Gastroesophageal sphincter (tissue), 4 donors: ENCODE measurements around the gene MYO19. TPM values are rescaled to one million over a fixed set of nuclear protein-coding genes. Genes with fewer than 3 reads are reported as not detected.

Source experiments
- ATAC-seq: fragments of 150-250 bp; one replicate; pipeline ENCODE4 v1.9.1; 2016; ENCODE audit warnings: mild to moderate bottlenecking, moderate library complexity
- H3K27ac ChIP-seq, 4 donors: fragments of 200-600 bp; sonication (generic) in 3 of 4; 1 replicate in 3 of 4; 2 replicates in 1 of 4; pipeline ENCODE4 v1.5.1; 2016 to 2019
- H3K27me3 ChIP-seq: fragments of 200-600 bp; sonication (generic); one replicate; pipeline ENCODE4 v1.5.1; 2019
- H3K36me3 ChIP-seq, 2 donors: fragments of 200-600 bp; sonication (generic); one replicate each; pipeline ENCODE4 v1.5.1; 2019; ENCODE audit warnings: control low read depth in 1 of 2
- H3K4me1 ChIP-seq, 3 donors: fragments of 200-600 bp; sonication (generic); 1 replicate in 2 of 3; 2 replicates in 1 of 3; pipeline ENCODE4 v1.5.1; 2016 to 2019; ENCODE audit warnings: control low read depth in 2 of 3
- H3K4me3 ChIP-seq, 2 donors: fragments of 200-600 bp; sonication (generic); one replicate each; pipeline ENCODE4 v1.5.1; 2019; ENCODE audit warnings: mild to moderate bottlenecking in 1 of 2, moderate library complexity in 1 of 2
- H3K9me3 ChIP-seq, 3 donors: fragments of 200-600 bp; sonication (generic); one replicate each; pipeline ENCODE4 v1.5.1; 2017 to 2019; ENCODE audit warnings: control low read depth in 2 of 3
- EP300 ChIP-seq: sonication (generic); formaldehyde crosslinking; IDR thresholded peaks from one replicate; pipeline ENCODE4 v1.6.1; 2017; ENCODE audit warnings: antibody characterized with exemption, mild to moderate bottlenecking
- POLR2A ChIP-seq, 2 donors: fragments of 450-650 bp; IDR thresholded peaks; one replicate each; pipeline ENCODE4 v1.6.1; 2017; ENCODE audit warnings: antibody characterized with exemption in 2 of 2, mild to moderate bottlenecking in 2 of 2, moderate library complexity in 1 of 2
- POLR2AphosphoS5 ChIP-seq: sonication (generic); formaldehyde crosslinking; IDR thresholded peaks from one replicate; pipeline ENCODE4 v1.6.1; 2017; ENCODE audit warnings: antibody characterized with exemption
- WGBS, 2 donors: methylation state at CpG; one replicate each; pipeline ENCODE4 v1.1.5; 2018; ENCODE audit warnings: low coverage in 1 of 2; 5-methylcytosine and 5-hydroxymethylcytosine counted together
- total RNA-seq, 4 donors: library from RNA; depleted of rRNA; stranded (reverse); fragments of >200 nt; gene quantifications; one replicate each; pipeline ENCODE4 v1.1.0, GENCODE V29; 2016
- TF ChIP-seq, protein P1 (sequence below), 4 experiments: fragments of 200-600 bp in 2 of 4; fragments of 450-650 bp in 2 of 4; sonication (generic) in 1 of 4; IDR thresholded peaks; one replicate each; pipeline ENCODE4 v1.5.1; 2017 to 2019; ENCODE audit warnings: antibody characterized with exemption in 4 of 4, mild to moderate bottlenecking in 2 of 4, moderate library complexity in 2 of 4

MYO19 gene
- total RNA-seq, 4 donors from 2014 or later, result 23.3 to 63.5 (median 42.5) TPM

GRCh38 chr17:36544307-36545076, 9.8 kb upstream of the MYO19 start, which contains the start of gene GGNBP2:
Gene GGNBP2 (plus strand): TSS chr17:36544919. CDS start chr17:36545725, 806 bp downstream.
- H3K9me3 ChIP-seq, result no peaks in the 10 kb centered on the region
- TF ChIP-seq EP300 (no peak), POLR2AphosphoS5 (peak; percentile 93), POLR2A (IDR thresholded peaks at IDR 0.05) (peak; percentile 77 to 90)
- TF ChIP-seq, protein P1, sequence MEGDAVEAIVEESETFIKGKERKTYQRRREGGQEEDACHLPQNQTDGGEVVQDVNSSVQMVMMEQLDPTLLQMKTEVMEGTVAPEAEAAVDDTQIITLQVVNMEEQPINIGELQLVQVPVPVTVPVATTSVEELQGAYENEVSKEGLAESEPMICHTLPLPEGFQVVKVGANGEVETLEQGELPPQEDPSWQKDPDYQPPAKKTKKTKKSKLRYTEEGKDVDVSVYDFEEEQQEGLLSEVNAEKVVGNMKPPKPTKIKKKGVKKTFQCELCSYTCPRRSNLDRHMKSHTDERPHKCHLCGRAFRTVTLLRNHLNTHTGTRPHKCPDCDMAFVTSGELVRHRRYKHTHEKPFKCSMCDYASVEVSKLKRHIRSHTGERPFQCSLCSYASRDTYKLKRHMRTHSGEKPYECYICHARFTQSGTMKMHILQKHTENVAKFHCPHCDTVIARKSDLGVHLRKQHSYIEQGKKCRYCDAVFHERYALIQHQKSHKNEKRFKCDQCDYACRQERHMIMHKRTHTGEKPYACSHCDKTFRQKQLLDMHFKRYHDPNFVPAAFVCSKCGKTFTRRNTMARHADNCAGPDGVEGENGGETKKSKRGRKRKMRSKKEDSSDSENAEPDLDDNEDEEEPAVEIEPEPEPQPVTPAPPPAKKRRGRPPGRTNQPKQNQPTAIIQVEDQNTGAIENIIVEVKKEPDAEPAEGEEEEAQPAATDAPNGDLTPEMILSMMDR (IDR thresholded peaks at IDR 0.05), result no peak
- WGBS, 2 donors, result 0% methylated on average over 17 of the region's 71 CpGs; no CpG with 5 or more reads in 1 of the 2 donors
- peaks cover 0 to 55% (median 18%) of the 10 kb centered on the region in 3 donors for H3K4me1 ChIP-seq
- H3K4me3 ChIP-seq, result peak within 1 kb of the TSS; percentile 71 to 100
- peak; percentile 81 for ATAC-seq
- peak within 1 kb of the TSS; percentile 96 to 100 (median 100) for H3K27ac ChIP-seq
- peaks cover 0 to 17% of the 10 kb centered on the region in 2 donors for H3K36me3 ChIP-seq
- no peaks in the 10 kb centered on the region for H3K27me3 ChIP-seq

- peak in 1 of 2 donors; percentile 18 for TF ChIP-seq POLR2A (IDR thresholded peaks at IDR 0.05)
- TF ChIP-seq EP300, result no peak
- no peak for TF ChIP-seq POLR2AphosphoS5
- TF ChIP-seq, protein P1 (IDR thresholded peaks at IDR 0.05), result peak in 2 of 4 experiments; percentile 21 to 37
- H3K27ac ChIP-seq, result peak overlapping the region; percentile 96 to 100 (median 100)
- WGBS, 2 donors, result 0% methylated on average over 4 to 5 of the region's 10 CpGs
- no peaks in the 10 kb centered on the region for H3K9me3 ChIP-seq
- H3K36me3 ChIP-seq, result peaks cover 0 to 17% of the 10 kb centered on the region in 2 donors
- H3K27me3 ChIP-seq, result no peaks in the 10 kb centered on the region
- no peak for ATAC-seq
- H3K4me3 ChIP-seq, result peak overlapping the region; percentile 71 to 100
- H3K4me1 ChIP-seq, result peaks cover 0 to 50% (median 18%) of the 10 kb centered on the region in 3 donors
Measured at GRCh38 chr17:36544044-36544306, 9.3 kb upstream of the MYO19 start.

GRCh38 chr17:36542755-36543154, 8.1 kb upstream of the MYO19 start:
- TF ChIP-seq, protein P1 (IDR thresholded peaks at IDR 0.05), result no peak
- TF ChIP-seq POLR2A (IDR thresholded peaks at IDR 0.05) (no peak), POLR2AphosphoS5 (no peak), EP300 (no peak)

DNA sequence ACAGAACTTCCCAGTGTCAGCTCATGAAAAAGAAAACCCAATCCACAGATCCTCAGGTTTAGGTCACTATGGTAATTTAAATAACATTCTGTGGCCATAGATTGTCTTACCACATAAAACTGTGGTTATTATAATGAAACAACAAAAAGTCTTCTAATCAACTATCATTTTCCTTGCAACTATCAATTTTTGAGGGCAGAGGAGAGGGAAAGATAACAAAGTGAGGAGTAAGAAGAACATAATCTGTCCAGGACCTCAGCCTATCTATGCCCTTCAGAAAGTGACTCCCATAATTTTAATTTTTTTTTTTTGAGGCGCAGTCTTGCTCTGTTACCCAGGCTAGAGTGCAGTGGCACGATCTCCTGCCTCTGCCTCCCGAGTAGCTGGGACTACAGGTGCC, 6.0 kb upstream of the MYO19 start:
- 96% methylated on average over 3 of the region's 3 CpGs; no CpG with 5 or more reads in 1 of the 2 donors for WGBS, 2 donors
- ATAC-seq, result no peak
- no peak overlapping the region for H3K27ac ChIP-seq
- H3K4me3 ChIP-seq, result no peak overlapping the region
- no peaks in the 10 kb centered on the region for H3K9me3 ChIP-seq
- TF ChIP-seq POLR2A (IDR thresholded peaks at IDR 0.05), result no peak
- no peak for TF ChIP-seq EP300
- TF ChIP-seq POLR2AphosphoS5, result no peak
- TF ChIP-seq, protein P1 (IDR thresholded peaks at IDR 0.05), result no peak
- H3K27me3 ChIP-seq, result no peaks in the 10 kb centered on the region
- peaks cover 0 to 24% (median 3%) of the 10 kb centered on the region in 3 donors for H3K4me1 ChIP-seq
- peaks cover 0 to 24% of the 10 kb centered on the region in 2 donors for H3K36me3 ChIP-seq

More at GRCh38 chr17:36542755-36543154, 8.1 kb upstream of the MYO19 start:
- H3K4me3 ChIP-seq, result no peak overlapping the region
- 93 to 95% methylated on average over 8 to 13 of the region's 15 CpGs for WGBS, 2 donors
- peak overlapping the region in 1 of 4 donors; percentile 100 for H3K27ac ChIP-seq
- H3K36me3 ChIP-seq, result peaks cover 0 to 26% of the 10 kb centered on the region in 2 donors
- no peaks in the 10 kb centered on the region for H3K9me3 ChIP-seq
- peaks cover 0 to 37% (median 14%) of the 10 kb centered on the region in 3 donors for H3K4me1 ChIP-seq
- ATAC-seq, result no peak
- no peaks in the 10 kb centered on the region for H3K27me3 ChIP-seq

DNA sequence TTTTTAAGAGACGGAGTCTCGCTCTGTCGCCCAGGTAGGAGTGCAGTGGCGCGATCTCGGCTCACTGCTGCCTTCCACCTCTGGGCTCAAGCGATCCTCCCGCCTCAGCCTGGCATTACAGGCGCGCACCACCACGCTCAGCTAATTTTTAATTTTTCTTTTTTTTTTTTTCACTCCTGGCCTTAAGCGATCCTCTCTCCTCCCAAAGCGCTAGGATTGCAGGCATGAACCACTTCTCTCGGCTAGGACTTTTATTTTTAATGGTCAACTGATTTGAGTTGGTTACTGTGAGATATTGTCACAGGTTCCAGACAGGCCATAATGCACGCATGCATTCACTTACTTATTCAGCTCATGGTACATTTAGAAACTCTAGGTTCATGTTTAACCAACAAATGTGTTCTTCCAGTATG, 1.0 kb upstream of the MYO19 start:
- Histone ChIP-seq H3K4me3 (peak overlapping the region; percentile 58 to 74), H3K27me3 (no peaks in the 10 kb centered on the region), H3K9me3 (no peaks in the 10 kb centered on the region), H3K4me1 (peaks cover 0 to 22% (median 5%) of the 10 kb centered on the region in 3 donors), H3K27ac (peak overlapping the region; percentile 86 to 96 (median 94)), H3K36me3 (peaks cover 0 to 49% of the 10 kb centered on the region in 2 donors)
- peak; percentile 26 for ATAC-seq
- 6 to 12% methylated on average over 12 to 15 of the region's 15 CpGs for WGBS, 2 donors
- TF ChIP-seq POLR2A (IDR thresholded peaks at IDR 0.05) (no peak), EP300 (no peak), POLR2AphosphoS5 (no peak)
- TF ChIP-seq, protein P1 (IDR thresholded peaks at IDR 0.05), result no peak
